HL-60/S4 treated with retinoic acid at 250 ng/mL for 4 days and 3 days (cell line): ENCODE results near the gene ARHGEF18.

ENCODE experiments used
- in situ Hi-C: fragments of 300-500 bp; cut with MboI; formaldehyde crosslinking; loops from 2 replicates; pipeline ENCODE4 v1.7.0; 2022; ENCODE audit warnings: low sequenced_read_pairs

Gene ARHGEF18

DNA sequence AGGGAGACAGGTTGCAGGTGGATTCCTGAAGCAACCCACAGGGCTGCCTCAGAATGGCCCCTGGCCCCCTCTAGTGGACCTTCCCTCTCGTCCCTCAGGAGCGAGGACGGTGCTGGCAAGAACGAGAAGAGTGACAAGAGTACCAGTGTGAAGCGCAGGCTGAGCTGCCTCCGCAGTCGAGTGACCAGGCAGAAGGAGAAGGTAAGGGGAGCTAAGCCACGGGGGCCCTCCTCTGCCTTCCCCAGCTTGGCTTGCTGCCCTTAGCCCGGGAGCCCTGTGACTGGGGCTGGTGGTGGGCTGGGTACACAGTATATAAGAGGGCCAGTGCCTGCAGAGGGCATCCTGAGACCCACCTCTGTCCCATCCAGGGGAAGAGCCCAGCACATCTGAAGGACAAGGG, 34.0 kb downstream of the ARHGEF18 start:
- in situ Hi-C loops, result no loop called here

DNA sequence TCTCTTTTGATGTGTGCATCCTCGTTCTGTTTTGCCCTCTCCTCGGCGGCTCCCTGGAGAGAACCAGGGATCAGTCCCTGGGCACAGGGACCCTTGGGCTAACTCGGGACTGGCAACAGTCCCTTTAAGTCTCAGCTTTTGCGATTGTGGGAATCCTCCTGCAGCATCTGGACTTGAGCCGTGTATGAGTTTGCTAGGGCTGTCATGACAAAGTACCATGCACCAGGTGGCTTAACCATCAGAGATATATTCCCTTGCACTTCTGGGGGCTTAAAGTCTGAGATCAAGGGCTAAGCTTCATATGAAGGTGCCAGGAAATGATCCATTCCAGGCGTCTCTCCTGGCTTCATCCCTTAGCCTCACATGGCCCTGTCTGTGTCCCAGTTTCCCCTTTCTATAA, 34.5 kb downstream of the ARHGEF18 start:
- in situ Hi-C loops, result no loop called here

DNA sequence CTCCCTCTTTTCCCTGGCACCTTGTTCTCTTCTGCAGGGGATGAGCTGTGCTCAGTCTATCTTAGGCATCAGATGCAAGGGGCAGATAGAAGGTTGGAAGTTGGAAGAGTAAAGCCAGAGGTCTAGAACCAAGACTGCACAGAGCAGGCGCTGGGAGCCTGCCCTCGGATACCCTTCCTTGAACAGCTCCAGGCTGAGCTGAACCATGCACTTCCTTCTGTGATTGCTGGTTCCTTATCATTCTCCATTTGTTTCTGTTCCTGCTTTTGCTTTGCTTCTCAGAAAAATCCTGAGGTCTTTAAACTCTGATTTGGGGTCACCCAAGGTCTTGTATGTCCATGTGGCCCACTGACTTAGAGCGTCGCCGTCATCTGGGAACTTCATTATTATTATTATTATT, 36.3 kb downstream of the ARHGEF18 start:
- in situ Hi-C loops, result no loop called here

DNA sequence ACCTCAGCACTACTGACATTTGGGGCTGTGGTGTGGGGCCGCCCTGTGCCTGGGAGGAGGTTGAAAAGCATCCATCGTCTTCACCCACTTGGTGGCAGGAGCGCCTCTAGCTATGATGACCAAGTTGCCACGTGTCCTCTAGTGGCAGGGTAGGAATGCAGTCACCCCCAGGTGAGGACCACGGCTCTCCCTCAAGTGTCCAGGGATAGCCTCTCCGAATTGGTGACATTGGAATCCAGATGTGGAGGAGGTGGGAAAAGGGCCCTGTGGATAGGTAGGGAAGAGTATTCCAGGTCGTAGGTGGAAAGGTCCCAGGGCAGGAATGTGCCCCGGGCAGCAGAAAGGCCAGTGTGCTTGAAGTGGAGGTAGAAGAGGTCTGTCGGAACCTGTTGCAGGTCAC, 37.6 kb downstream of the ARHGEF18 start:
- in situ Hi-C loops, result no loop called here

DNA sequence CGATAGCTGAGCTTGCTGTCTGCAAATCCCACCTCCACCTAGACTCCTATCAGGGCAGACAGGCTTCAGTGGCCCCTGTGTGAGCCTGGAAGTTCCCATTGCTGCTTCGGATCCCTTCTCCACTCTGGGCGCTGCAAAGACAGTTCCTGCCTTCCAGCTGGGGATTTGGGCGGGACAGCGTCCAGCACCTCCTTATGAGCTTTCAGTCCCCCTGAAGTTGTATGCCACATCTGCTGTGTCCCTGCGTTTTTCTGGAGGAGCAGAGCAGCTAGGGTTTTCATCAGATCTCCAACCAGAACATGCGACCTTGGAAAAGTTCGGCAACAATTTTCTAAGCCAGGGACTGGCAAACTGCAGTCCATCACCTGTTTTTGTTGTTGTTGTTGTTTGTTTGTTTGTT, 38.0 kb downstream of the ARHGEF18 start:
- in situ Hi-C loops, result no loop called here

DNA sequence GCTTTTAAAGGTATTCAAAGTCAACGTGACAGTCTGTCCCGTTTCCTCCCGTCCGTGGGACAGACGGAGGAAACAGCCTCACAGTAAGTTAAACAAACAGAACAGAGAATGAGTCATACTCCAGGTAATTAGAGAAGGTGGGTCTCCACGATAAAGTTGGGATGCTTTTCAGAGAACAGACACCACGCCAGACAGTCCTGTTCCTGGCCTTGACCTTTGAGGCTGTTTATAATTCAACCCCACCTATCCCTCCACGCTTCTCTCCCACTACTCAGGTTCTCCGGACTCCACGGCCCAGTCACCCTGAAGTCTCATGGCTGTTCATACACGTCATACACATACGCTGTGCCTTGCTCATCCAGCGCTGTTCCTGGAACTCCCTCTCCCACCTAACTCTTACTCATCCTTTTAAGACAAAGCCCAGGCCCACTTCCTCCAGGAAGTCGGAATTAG, 42.5 kb downstream of the ARHGEF18 start:
- in situ Hi-C loops, result no loop called here

DNA sequence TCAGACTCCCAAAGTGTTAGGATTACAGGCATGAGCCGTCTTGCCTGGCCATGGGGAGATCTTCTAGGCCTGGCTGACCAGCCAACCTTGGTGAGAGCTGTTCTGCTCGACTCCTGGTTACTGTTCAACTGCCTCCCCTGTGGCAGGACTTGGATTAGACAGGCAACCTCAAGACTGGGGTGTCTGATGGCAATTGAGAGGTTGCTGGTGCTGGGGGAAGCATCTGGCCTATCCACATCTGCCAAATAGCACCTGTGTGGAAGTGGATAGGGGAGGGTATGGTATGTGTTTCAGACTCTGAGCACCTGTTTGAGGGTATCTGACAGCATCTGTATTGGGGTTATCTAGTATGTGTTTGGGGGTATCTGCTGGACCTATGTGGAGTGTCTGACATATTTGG, 44.7 kb downstream of the ARHGEF18 start:
- in situ Hi-C loops, result no loop called here

DNA sequence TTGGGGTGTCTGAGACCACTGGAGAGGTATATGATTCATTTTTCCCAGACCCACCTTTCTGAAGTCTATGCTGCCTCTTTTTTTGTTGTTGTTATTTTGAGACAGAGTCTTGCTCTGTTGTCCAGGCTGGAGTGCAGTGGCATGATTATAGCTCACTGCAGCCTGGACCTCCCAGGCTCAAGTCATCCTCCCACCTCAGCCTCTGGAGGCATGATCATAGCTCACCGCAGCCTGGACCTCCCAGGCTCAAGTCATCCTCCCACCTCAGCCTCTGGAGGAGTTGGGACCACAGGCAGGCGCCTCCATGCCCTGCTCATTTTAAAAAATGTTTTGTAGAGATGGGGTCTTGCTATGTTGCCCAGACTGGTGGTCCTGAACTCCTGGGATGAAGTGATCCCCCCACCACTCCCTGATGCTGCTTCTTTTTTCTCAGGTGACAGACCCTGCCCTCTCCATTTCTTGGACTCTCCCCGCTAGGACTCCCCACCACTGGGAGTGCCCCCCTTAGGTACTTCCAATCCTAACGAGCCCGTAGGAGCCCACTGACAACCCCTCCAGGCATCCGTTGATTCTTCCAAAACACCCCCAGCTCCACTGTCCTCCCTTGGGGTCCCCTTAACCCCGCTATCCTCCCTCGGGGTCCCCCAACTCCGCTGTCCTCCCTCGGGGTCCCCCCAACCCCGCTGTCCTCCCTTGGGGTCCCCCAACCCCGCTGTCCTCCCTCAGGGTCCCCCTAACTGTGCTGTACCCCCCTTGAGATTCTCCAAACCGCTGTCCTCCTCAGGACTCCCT, 45.4 kb downstream of the ARHGEF18 start:
- in situ Hi-C loops, result no loop called here

DNA sequence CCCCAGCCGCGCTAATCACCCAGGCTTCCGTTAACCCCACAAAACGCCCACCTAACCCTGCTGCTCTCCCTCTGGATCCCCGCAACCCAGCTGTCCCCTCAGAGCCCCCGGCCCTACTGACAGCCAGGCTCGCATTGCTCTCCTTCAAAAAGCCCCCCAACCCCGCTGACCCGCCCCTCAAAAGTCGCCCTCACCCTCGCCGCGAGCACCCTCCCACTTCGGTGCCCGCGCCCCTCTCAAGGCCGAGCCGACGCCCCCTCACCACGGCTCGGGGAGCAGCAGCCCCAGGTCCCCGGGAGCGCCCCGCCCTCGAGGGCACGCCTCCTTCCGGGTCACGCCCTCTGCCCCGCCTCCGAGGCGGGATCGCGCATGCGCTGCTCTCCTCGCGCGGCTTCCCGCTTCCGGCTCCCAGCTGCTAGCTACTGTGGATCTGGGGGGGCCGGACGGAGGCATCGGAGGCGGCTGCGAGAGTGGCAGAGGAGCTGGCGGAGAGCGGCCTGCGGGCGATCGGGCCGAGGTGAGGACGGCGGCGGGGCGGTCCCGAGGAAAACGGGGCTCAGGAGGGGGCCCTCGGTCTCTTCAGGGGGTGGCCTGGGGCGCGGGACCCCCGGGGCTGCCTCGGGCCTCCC, 46.1 kb downstream of the ARHGEF18 start:
- in situ Hi-C loops, result no loop called here

DNA sequence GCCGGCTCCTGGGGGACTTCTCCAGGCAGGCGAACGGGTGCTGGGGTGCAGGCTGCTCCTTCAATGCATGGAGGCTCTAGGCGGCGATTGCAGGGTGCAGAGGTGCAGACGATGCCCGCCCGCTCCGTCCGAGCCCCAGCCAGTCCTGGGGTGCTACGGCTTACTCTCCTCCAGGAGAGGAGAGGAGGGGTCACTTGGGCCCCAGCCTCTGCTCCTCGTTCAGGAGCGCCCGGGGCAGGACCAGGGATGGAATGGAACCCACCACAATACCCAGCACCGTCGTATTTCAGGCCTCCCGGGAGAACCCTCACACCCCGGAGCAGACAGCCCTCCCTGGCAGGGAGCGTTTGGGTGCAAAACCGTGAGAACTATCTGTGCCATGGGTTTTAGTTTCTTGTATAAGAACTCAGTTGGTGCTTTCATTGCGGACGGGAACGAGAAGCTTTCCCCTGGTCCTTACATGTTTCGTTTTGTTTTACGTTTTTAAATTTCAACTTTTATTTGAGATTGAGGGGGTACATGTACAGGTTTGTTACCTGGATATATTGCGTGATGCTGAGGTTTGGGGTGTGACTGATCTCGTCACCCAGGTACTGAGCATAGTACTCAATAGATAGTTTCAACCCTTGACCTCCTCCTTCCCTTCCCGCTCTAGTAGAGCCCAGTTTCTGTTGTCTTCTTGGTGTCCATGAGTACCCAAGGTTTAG, 46.8 kb downstream of the ARHGEF18 start:
- in situ Hi-C loops, result no loop called here

DNA sequence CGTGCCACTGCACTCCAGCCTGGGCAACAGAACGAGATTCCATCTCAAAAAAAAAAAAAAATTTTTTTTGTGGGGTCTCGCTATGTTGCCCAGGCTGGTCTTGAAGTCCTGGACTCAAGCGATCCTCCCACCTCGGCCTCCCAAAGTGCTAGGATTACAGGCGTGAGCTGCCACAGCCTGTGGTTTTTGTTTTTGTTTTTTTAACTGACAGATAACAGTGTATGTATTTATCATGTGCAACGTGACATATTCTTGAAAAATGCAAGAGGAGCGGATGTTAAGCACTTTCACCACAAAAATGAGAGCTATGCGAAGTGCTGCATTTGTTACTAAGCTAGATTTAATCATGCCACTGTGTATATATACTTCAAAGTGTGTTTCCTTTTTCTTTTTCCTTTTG, 49.0 kb downstream of the ARHGEF18 start:
- in situ Hi-C loops, result no loop called here
